B cell (primary cell): ENCODE data around the gene NDEL1. TPM values are rescaled to one million over a fixed set of nuclear protein-coding genes. Genes with fewer than 3 reads are reported as not detected.

Source experiments
- ATAC-seq: fragments of 200-7000 bp; cut with Tn5 transposase; one replicate; pipeline ENCODE4 v1.10.0; 2021; ENCODE audit warnings: low read depth, mild to moderate bottlenecking, moderate number of reproducible peaks, moderate library complexity
- CTCF ChIA-PET: fragments of 350-600 bp; sonication (Branson Sonifier 250); formaldehyde crosslinking; loops from one replicate; lab custom pipeline; 2021; ENCODE audit warnings: antibody characterized with exemption, inconsistent platforms; lab: Charles Lee
- POLR2A ChIA-PET: fragments of 350-600 bp; sonication (Branson Sonifier 250); formaldehyde crosslinking; loops from one replicate; lab custom pipeline; 2021; ENCODE audit warnings: antibody characterized with exemption; lab: Charles Lee
- DNase-seq: peaks from one replicate; pipeline ENCODE4 v3.0.0; 2013
- H2AFZ ChIP-seq: 2 replicates; pipeline ENCODE4 v1.6.1; 2012; ENCODE audit warnings: mild to moderate bottlenecking, low read depth, low read length; ENCODE audit not compliant: insufficient read depth, poor library complexity, severe bottlenecking
- H3K27ac ChIP-seq, 2 donors: 1 replicate in 1 of 2; 2 replicates in 1 of 2; pipeline ENCODE4 v1.5.1; 2012 to 2013; ENCODE audit warnings: low read length in 2 of 2, mild to moderate bottlenecking in 2 of 2, moderate library complexity in 1 of 2
- H3K27me3 ChIP-seq, 4 experiments: fragments of 200-600 bp in 1 of 4; sonication (generic) in 1 of 4; replicated peaks in 1 of 4; 1 replicate in 2 of 4; 2 replicates in 2 of 4; pipeline versions ENCODE4 v1.6.1 to v1.7.0; 2013 to 2016; ENCODE audit warnings: low read length in 3 of 4, mild to moderate bottlenecking in 2 of 4, mixed read lengths in 1 of 4, moderate library complexity in 1 of 4; ENCODE audit not compliant: insufficient read depth in 4 of 4, control insufficient read depth in 3 of 4; ENCODE audit errors: control extremely low read depth in 1 of 4
- H3K36me3 ChIP-seq, 2 experiments: replicated peaks in 1 of 2; 1 replicate in 1 of 2; 2 replicates in 1 of 2; pipeline versions ENCODE4 v1.6.1 to v1.7.1; 2013; ENCODE audit warnings: low read length in 1 of 2; ENCODE audit not compliant: insufficient read depth in 2 of 2, control insufficient read depth in 1 of 2; ENCODE audit errors: control extremely low read depth in 1 of 2, extremely low read depth in 1 of 2
- H3K4me1 ChIP-seq, 2 donors: fragments of 200-600 bp in 1 of 2; sonication (generic) in 1 of 2; 1 replicate in 1 of 2; 2 replicates in 1 of 2; pipeline versions ENCODE4 v1.5.1 to v1.6.1; 2013 to 2017; ENCODE audit warnings: low read length in 2 of 2; ENCODE audit not compliant: control insufficient read depth in 2 of 2, insufficient read depth in 2 of 2
- H3K4me2 ChIP-seq: replicated peaks from 2 replicates; pipeline ENCODE3; 2012; ENCODE audit warnings: mild to moderate bottlenecking, low read depth, low read length; ENCODE audit not compliant: poor library complexity, severe bottlenecking
- H3K4me3 ChIP-seq, 5 experiments: fragments of 200-600 bp in 1 of 5; sonication (generic) in 1 of 5; 1 replicate in 3 of 5; 2 replicates in 2 of 5; pipeline versions ENCODE4 v1.5.1 to v1.7.0; 2011 to 2016; ENCODE audit warnings: low read length in 4 of 5, mild to moderate bottlenecking in 4 of 5, low read depth in 2 of 5, control low read depth in 1 of 5, moderate library complexity in 1 of 5; ENCODE audit not compliant: insufficient read depth in 1 of 5; ENCODE audit errors: control extremely low read depth in 1 of 5, extremely low read depth in 1 of 5
- H3K79me2 ChIP-seq: fragments of 200-600 bp; sonication (generic); one replicate; pipeline ENCODE4 v1.6.0; 2016; ENCODE audit warnings: low read length; ENCODE audit not compliant: control insufficient read depth, insufficient read depth
- H3K9ac ChIP-seq: fragments of 200-600 bp; sonication (generic); 2 replicates; pipeline ENCODE4 v1.6.1; 2017; ENCODE audit warnings: mild to moderate bottlenecking, low read length, moderate library complexity
- H3K9me3 ChIP-seq, 3 donors: one replicate each; pipeline versions ENCODE4 v1.6.1 to v1.7.1; 2013; ENCODE audit warnings: low read length in 2 of 3; ENCODE audit not compliant: control insufficient read depth in 2 of 3, insufficient read depth in 1 of 3; ENCODE audit errors: control extremely low read depth in 1 of 3
- H4K20me1 ChIP-seq: 2 replicates; pipeline ENCODE4 v1.6.0; 2012; ENCODE audit warnings: mild to moderate bottlenecking, low read length; ENCODE audit not compliant: insufficient read depth, control insufficient read depth, poor library complexity, severe bottlenecking
- H3K27ac Mint-ChIP-seq: one replicate; pipeline ENCODE4 v1.8.0; 2021; ENCODE audit warnings: mixed read lengths
- H3K27me3 Mint-ChIP-seq: one replicate; pipeline ENCODE4 v1.8.0; 2021; ENCODE audit warnings: mixed read lengths
- H3K4me1 Mint-ChIP-seq: one replicate; pipeline ENCODE4 v1.8.0; 2021; ENCODE audit warnings: mixed read lengths
- H3K4me3 Mint-ChIP-seq: one replicate; pipeline ENCODE4 v1.8.0; 2021; ENCODE audit warnings: mixed read lengths
- H3K9me3 Mint-ChIP-seq: one replicate; pipeline ENCODE4 v1.8.0; 2022; ENCODE audit warnings: mixed read lengths; ENCODE audit not compliant: insufficient read depth
- EZH2 ChIP-seq: IDR thresholded peaks from 2 replicates; pipeline ENCODE4 v1.6.1; 2012; ENCODE audit warnings: borderline replicate concordance, low read depth, mild to moderate bottlenecking, moderate library complexity, low read length; ENCODE audit not compliant: insufficient read depth, poor library complexity, severe bottlenecking
- WGBS: methylation state at CpG from one replicate; pipeline ENCODE4 v1.1.5; 2013; ENCODE audit warnings: missing lambda C conversion rate; ENCODE audit not compliant: insufficient coverage; 5-methylcytosine and 5-hydroxymethylcytosine counted together
- intact Hi-C: fragments of 100-400 bp; cut with micrococcal nuclease; formaldehyde crosslinking; loops from one replicate; pipeline ENCODE4 v1.10.0; 2022
- polyA plus RNA-seq: library from polyadenylated mRNA; depleted of rRNA; stranded (reverse); fragments of >200 nt; gene quantifications from 2 replicates; pipeline ENCODE4 v1.2.3, GENCODE V29; 2012
- total RNA-seq, 2 donors: library from RNA; stranded (reverse); fragments of 120-200 nt in 1 of 2; gene quantifications; 1 replicate in 1 of 2; 2 replicates in 1 of 2; pipeline versions ENCODE4 v1.2.3 to v1.2.4, GENCODE V29; 2013 to 2022
- TF ChIP-seq, protein P1 (sequence below): fragments of 200-600 bp; IDR thresholded peaks from one replicate; pipeline ENCODE4 v1.8.0; 2022; ENCODE audit warnings: antibody characterized with exemption, mild to moderate bottlenecking

The NDEL1 gene
- total and polyA plus RNA-seq, 2 donors (not counting 1 experiment from before 2014, with no cell fraction given), result 30.2 to 108 TPM

DNA sequence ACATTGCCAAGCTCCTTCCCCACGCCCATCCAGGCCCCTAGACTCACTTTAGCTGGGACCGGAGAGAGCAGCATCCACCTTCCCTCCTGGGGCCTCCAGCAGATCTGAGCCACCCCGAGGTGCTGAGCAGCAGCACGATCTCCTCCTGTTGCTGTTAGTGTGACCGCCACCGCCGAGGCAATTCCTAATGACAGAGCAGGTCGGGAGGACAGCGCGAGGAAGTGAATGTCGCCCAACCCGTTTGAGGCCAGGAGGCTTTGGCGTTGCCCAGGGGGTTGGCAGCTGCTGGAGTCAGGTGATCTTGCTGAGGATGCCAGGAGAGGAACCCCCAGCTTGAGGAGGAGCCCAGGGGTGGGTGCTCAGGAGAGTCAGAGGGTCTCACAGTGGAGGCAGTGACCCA is 38.0 kb upstream of the NDEL1 start, which contains the start of gene RNF222:
TSS of gene RNF222 (minus strand) at position 192 of the 400 bp plus-strand sequence. CDS start 4,366 bp downstream, outside the sequence.
- TF ChIP-seq, protein P1, sequence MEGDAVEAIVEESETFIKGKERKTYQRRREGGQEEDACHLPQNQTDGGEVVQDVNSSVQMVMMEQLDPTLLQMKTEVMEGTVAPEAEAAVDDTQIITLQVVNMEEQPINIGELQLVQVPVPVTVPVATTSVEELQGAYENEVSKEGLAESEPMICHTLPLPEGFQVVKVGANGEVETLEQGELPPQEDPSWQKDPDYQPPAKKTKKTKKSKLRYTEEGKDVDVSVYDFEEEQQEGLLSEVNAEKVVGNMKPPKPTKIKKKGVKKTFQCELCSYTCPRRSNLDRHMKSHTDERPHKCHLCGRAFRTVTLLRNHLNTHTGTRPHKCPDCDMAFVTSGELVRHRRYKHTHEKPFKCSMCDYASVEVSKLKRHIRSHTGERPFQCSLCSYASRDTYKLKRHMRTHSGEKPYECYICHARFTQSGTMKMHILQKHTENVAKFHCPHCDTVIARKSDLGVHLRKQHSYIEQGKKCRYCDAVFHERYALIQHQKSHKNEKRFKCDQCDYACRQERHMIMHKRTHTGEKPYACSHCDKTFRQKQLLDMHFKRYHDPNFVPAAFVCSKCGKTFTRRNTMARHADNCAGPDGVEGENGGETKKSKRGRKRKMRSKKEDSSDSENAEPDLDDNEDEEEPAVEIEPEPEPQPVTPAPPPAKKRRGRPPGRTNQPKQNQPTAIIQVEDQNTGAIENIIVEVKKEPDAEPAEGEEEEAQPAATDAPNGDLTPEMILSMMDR, result no peak
- no peak for TF ChIP-seq EZH2
- Mint-ChIP-seq H3K27ac (no peak within 1 kb of the TSS), H3K27me3 (peaks cover 34% of the 10 kb centered on the region), H3K9me3 (no peaks in the 10 kb centered on the region), H3K4me3 (no peak within 1 kb of the TSS), H3K4me1 (peaks cover 9% of the 10 kb centered on the region)
- intact Hi-C loops, result no loop called here
- Histone ChIP-seq H3K4me1 (peaks cover 11 to 14% of the 10 kb centered on the region in 2 donors), H3K4me2 (no peak within 1 kb of the TSS), H3K9ac (no peak within 1 kb of the TSS), H3K27me3 (peaks cover 0 to 26% (median 17%) of the 10 kb centered on the region in 4 experiments), H3K79me2 (no peaks in the 10 kb centered on the region), H3K9me3 (peaks cover 0 to 19% (median 2%) of the 10 kb centered on the region in 3 donors), H4K20me1 (no peaks in the 10 kb centered on the region), H2AFZ (no peak within 1 kb of the TSS), H3K4me3 (no peak within 1 kb of the TSS), H3K27ac (no peak within 1 kb of the TSS), H3K36me3 (no peaks in the 10 kb centered on the region)
- CTCF ChIA-PET, result interaction anchor here (0.7 kb wide), 1 partner anchor 13 kb away, joined by 3 read pairs; no protein-coding TSS in a partner anchor
- WGBS, result 67% methylated on average over 13 of the region's 13 CpGs
- POLR2A ChIA-PET, result no interaction called here
- DNase-seq (no peak), ATAC-seq (no peak)

DNA sequence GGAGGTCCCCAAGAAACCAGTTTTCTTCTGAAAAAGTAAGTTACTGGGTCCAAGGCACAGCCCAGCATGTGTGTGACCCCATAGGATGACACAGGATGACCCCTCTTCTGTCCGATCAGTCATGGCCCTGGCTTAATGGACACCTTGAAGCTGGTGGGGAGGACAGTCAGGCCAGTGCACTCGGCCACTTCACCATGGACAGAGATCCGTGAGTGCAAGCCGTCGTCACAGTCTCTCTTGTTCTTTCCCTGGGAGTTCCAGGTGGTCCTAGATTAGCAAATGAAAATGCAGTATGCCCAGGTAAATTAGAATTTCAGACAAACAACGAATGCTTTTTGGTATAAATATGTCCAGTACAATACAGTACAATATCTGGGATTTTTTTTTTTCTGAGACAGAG is 36.7 kb upstream of the NDEL1 start:
- peaks cover 0 to 26% (median 17%) of the 10 kb centered on the region in 4 experiments for H3K27me3 ChIP-seq
- Mint-ChIP-seq H3K27me3 (peaks cover 40% of the 10 kb centered on the region), H3K4me1 (peaks cover 2% of the 10 kb centered on the region), H3K9me3 (no peaks in the 10 kb centered on the region), H3K27ac (no peak overlapping the region), H3K4me3 (no peak overlapping the region)
- DNase-seq, result no peak
- H2AFZ ChIP-seq, result no peak overlapping the region
- H3K79me2 ChIP-seq, result no peaks in the 10 kb centered on the region
- intact Hi-C loops, result no loop called here
- H3K4me1 ChIP-seq, result peaks cover 2 to 4% of the 10 kb centered on the region in 2 donors
- no peaks in the 10 kb centered on the region for H4K20me1 ChIP-seq
- H3K27ac ChIP-seq, result no peak overlapping the region
- ChIA-PET POLR2A (no interaction called here), CTCF (no interaction called here)
- H3K9me3 ChIP-seq, result peaks cover 0 to 6% (median 2%) of the 10 kb centered on the region in 3 donors
- ATAC-seq, result no peak
- no peak overlapping the region for H3K4me3 ChIP-seq
- no peak overlapping the region for H3K9ac ChIP-seq
- 84% methylated on average over 5 of the region's 6 CpGs for WGBS
- TF ChIP-seq EZH2, result no peak
- TF ChIP-seq, protein P1, result no peak
- H3K4me2 ChIP-seq, result no peak overlapping the region
- H3K36me3 ChIP-seq, result no peaks in the 10 kb centered on the region
